Brain pericyte (primary cell): ENCODE measurements around the gene LRFN3.
"Not testable (repeated sequence)": the region's sequence is repeated elsewhere in the genome, so short reads cannot be mapped to it uniquely, and the experiment has no call there.

ENCODE experiments used
- DNase-seq: peaks from one replicate; pipeline ENCODE4 v3.0.0-alpha.2; 2012; ENCODE audit warnings: low read depth, low spot score

Gene LRFN3

DNA sequence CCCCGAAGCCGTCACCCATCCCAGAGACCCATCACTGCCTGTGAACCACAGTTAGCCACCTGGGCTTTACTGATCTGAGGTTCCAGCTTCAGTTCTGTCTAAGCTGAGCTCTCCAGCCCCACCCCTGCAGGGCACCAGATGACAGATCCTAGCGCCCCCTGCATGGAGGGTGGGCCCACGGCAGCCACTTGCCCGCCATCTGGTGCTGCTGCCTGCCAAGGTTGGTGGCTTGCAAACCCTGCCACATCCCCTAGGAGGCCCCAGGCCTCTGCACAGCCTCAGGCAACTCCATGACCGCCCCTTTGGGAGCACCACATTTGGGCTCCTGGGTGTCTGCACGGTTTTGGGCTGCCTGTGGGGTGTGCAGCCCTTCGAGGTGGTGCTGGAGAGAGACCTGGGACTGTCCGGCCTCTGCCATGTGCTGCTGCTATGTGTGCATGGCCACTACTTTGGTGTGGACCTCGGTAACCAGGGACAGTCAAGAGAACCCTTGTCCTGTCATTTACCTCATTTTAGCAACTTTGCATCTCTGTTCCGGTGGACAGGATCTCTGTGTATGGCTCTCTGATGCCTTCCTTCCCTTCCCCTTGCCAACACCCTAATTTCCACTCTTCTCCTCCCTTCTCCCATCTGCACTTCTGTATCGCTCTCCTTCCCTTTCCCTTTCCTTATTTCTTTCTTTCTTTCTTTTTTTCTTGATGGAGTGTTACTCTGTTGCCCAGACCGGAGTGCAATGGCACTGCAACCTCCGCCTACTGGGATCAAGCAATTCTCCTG lies 41.5 kb downstream of the LRFN3 start:
- DNase-seq = no peak

- no peak for DNase-seq
Measured at GRCh38 chr19:35978271-35978670, 42.1 kb downstream of the LRFN3 start.

- DNase-seq = no peak
Measured at GRCh38 chr19:35978832-35979365, 42.7 kb downstream of the LRFN3 start.

- not testable (repeated sequence) for DNase-seq
Measured at GRCh38 chr19:35980997-35981396, 44.8 kb downstream of the LRFN3 start.

GRCh38 chr19:35983177-35983576 lies 47.0 kb downstream of the LRFN3 start:
- DNase-seq = no peak

GRCh38 chr19:35986111-35986510 lies 49.9 kb downstream of the LRFN3 start:
- no peak for DNase-seq

- DNase-seq = no peak
Measured at GRCh38 chr19:35986664-35987570, 50.7 kb downstream of the LRFN3 start.

DNA sequence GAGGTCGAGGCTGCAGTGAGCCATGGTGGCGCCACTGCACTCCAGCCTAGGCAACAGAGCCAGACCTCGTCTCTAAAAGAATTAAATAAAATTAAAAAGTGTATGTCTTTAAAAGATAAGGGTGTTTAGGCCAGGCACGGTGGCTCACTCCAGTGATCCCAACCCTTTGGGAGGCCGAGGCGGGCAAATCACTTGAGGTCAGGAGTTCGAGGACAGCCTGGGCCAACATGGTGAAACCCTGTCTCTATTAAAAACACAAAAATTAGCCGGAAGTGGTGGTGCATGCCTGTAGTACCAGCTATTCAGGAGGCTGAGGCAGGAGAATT lies 51.4 kb downstream of the LRFN3 start:
- DNase-seq = no peak

DNA sequence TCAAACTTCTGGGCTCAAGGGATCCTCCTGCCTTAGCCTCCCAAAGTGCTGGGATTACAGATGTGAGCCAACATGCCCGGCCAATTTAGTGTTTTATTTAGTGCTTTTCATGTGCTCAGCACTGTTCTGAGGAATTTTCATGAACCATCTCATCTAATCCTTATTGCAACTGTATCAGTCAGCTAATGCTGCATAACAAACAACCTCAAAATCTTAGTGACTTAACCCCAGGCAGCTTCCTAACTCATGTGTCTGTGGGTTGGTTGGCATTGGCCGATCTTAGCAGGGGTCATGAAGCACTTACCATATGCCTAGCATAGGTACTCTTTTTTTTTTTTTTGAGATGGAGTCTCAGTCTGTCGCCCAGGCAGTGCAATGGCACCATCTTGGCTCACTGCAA lies 52.6 kb downstream of the LRFN3 start:
- no peak for DNase-seq

DNA sequence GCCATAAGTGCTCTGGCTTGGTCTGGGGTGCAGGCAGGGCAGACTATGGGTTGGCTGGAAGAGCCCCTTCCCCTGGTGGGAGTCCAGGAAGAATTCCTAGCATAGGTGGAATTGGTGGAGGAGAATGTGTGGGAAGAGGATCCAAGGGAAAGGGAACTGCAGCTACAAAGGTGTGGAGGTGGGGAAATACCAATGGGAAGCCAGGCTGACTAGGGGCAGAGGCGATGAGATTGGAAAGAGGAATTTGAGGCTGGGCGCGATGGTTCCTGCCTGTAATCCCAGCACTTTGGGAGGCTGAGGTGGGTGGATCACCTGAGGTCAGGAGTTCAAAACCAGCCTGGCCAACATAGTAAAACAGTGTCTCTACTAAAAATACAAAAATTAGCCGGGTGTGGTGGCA lies 54.0 kb downstream of the LRFN3 start:
- DNase-seq = no peak

GRCh38 chr19:35990771-35991730 lies 54.9 kb downstream of the LRFN3 start:
- no peak for DNase-seq

DNA sequence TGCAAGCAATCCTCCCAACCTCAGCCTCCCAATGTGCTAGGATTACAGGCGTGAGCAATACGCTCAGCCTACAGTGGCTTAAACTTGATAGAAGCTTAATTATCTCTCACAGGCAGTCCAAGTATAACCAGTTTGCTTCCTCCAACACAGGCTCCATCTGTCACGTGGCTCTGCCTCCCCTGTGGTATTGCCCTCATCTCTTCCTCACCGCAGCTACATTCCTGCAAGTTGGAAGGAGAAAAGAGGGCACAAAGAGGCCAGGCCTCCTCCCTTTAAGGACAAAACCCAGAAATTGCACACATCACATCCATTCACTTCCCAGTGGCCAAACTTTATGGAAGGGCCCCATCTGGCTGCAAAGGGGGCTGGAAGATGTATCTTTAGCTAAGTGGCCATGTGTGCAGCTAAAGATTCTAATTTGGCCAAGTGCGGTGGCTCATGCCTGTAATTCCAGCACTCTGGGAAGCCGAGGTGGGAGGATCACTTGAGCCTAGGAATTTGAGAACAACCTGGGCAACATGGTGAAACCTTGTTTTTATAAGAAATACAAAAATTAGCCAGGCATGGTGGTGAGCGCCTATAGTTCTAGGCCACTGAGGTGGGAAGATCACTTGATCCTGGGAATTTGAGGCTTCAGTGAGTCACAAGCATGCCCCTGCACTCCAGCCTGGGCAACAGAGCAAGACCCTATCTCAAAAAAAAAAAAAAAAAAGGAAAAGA lies 55.7 kb downstream of the LRFN3 start:
- DNase-seq = no peak

GRCh38 chr19:35992907-35993765 lies 57.0 kb downstream of the LRFN3 start:
- no peak for DNase-seq

GRCh38 chr19:35993923-35994598 lies 57.9 kb downstream of the LRFN3 start:
- no peak for DNase-seq
